Glutamatergic neuron (in vitro differentiated cells): ENCODE data around the gene SLC6A6. TPM values are rescaled to one million over a fixed set of nuclear protein-coding genes. Genes with fewer than 3 reads are reported as not detected.

Experiments used
- DNase-seq: peaks from one replicate; pipeline ENCODE4 v3.0.0; 2022
- H3K27ac Mint-ChIP-seq: one replicate; pipeline ENCODE4 v1.8.0; 2020; ENCODE audit warnings: mild to moderate bottlenecking, mixed read lengths, inconsistent platforms; ENCODE audit not compliant: unreplicated experiment
- H3K27me3 Mint-ChIP-seq: one replicate; pipeline ENCODE4 v1.8.0; 2020; ENCODE audit warnings: mild to moderate bottlenecking, moderate library complexity, mixed read lengths, inconsistent platforms; ENCODE audit not compliant: unreplicated experiment
- H3K36me3 Mint-ChIP-seq: one replicate; pipeline ENCODE4 v1.8.0; 2020; ENCODE audit warnings: mild to moderate bottlenecking, mixed read lengths, inconsistent platforms; ENCODE audit not compliant: unreplicated experiment
- H3K4me1 Mint-ChIP-seq: one replicate; pipeline ENCODE4 v1.8.0; 2020; ENCODE audit warnings: mild to moderate bottlenecking, low read depth, mixed read lengths, inconsistent platforms; ENCODE audit not compliant: unreplicated experiment
- H3K4me3 Mint-ChIP-seq: one replicate; pipeline ENCODE4 v1.8.0; 2020; ENCODE audit warnings: mild to moderate bottlenecking, mixed read lengths, inconsistent platforms; ENCODE audit not compliant: unreplicated experiment
- H3K9me3 Mint-ChIP-seq: one replicate; pipeline ENCODE4 v1.8.0; 2020; ENCODE audit warnings: mild to moderate bottlenecking, moderate library complexity, mixed read lengths, inconsistent platforms; ENCODE audit not compliant: unreplicated experiment
- CTCF ChIP-seq: fragments of 200-600 bp; sonication (generic); IDR thresholded peaks from one replicate; pipeline ENCODE4 v1.5.0; 2021; ENCODE audit not compliant: partially characterized antibody, unreplicated experiment
- total RNA-seq: library from RNA; stranded (reverse); fragmentation: NEBNext Ultra II Directional; extraction: Animal tissue kit (Norgen Biotek cat#: 25700); gene quantifications from one replicate; pipeline ENCODE4 v1.2.1, GENCODE V29; 2021; ENCODE audit not compliant: unreplicated experiment

Gene SLC6A6
- total RNA-seq, 1 donor from 2014 or later = 21.9 TPM

DNA sequence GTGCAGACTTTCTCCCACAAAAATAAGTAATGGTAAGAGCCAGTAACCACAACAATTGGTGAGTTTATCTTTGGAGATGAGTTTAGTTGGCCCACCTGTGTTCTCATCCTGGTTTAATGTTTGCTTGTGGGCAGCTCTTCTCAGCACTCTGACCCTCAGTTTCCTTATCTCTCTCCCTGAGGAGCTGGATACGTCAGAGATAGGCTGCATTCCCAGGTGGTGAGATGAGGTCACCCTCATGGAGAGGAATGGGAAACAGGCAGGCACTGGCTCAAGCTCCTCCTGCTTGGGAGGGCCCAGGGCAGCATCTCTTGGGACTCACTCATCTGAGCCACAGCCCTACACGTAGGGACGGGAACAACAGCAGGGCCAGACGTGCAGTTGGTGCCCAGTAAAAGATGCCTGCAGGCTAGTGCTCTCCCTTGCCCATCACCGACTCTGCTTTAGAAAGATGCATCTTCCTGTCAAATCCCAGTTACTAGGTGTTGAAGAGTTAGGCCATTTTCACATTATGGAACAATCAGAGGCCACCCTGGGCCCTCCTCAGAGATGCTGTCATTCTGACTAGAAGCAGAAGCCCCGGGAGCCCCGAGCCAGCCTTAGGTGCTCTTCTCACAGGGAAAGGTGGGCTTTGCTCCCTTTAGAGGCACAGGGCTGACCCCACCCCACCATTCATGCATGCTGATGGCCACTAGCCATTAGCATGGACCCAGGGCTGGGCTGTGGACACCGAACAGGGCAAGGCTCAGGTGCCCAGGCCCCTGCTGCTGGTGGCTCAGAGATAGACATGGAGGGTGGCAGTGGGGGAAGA is 78.0 kb downstream of the SLC6A6 start:
- H3K27me3 Mint-ChIP-seq = peaks cover 4% of the 10 kb centered on the region
- peaks cover 1% of the 10 kb centered on the region for H3K9me3 Mint-ChIP-seq
- H3K4me1 Mint-ChIP-seq = no peaks in the 10 kb centered on the region
- H3K4me3 Mint-ChIP-seq = no peak overlapping the region
- DNase-seq = no peak
- TF ChIP-seq CTCF = no peak
- no peaks in the 10 kb centered on the region for H3K36me3 Mint-ChIP-seq
- H3K27ac Mint-ChIP-seq = no peak overlapping the region

DNA sequence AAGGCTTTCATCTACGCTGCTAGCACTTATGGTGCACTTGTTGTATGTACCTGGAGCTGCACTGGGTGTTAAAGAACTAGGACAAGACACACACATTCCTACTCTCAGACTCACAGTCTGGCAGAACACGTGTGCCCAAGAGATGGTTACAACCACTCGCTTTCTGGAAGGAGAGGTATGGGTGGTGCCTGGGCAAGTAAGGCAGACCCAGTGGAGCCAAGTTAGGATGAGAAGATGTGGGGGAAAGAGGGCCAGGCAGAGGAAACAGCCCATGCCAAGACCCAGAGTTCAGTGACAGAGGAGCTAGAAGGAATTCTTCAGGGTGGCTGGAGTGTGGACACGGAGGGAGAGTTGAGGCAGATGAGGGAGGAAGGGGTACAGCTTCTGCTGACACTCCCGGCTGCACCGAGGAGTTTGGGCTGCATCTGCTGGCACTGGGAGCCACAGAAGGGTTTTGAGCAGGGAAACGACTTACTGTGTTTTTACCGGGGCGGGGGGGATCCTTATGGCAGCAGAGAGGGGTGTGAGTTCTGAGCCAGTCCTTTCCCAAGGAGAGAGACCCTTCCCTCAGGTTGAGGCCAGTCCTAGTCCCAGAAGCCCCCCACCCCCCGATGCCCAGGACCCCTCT is 78.7 kb downstream of the SLC6A6 start:
- no peak overlapping the region for H3K27ac Mint-ChIP-seq
- H3K27me3 Mint-ChIP-seq = peaks cover 4% of the 10 kb centered on the region
- no peak for DNase-seq
- H3K4me3 Mint-ChIP-seq = no peak overlapping the region
- no peaks in the 10 kb centered on the region for H3K4me1 Mint-ChIP-seq
- peaks cover 1% of the 10 kb centered on the region for H3K9me3 Mint-ChIP-seq
- no peak for TF ChIP-seq CTCF
- H3K36me3 Mint-ChIP-seq = no peaks in the 10 kb centered on the region

DNA sequence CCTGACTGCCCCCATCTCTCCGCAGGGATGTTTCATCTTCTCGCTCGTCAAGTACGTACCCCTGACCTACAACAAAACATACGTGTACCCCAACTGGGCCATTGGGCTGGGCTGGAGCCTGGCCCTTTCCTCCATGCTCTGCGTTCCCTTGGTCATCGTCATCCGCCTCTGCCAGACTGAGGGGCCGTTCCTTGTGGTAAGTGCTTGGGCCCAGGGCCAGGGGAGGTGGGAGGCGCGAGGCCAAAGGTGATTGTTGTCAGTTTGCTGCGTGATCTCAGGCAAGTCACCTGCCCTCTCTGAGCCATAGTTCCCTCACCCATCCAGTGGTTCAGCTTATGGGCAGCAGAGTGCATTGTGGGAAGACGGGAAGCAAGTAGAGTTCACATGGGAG is 79.2 kb downstream of the SLC6A6 start:
- Mint-ChIP-seq H3K36me3 (no peaks in the 10 kb centered on the region), H3K27ac (no peak overlapping the region), H3K4me1 (no peaks in the 10 kb centered on the region), H3K27me3 (peaks cover 4% of the 10 kb centered on the region), H3K4me3 (no peak overlapping the region), H3K9me3 (peaks cover 1% of the 10 kb centered on the region)
- TF ChIP-seq CTCF = no peak
- no peak for DNase-seq

- no peak for DNase-seq
- no peaks in the 10 kb centered on the region for H3K36me3 Mint-ChIP-seq
- H3K4me3 Mint-ChIP-seq = no peak overlapping the region
- H3K4me1 Mint-ChIP-seq = no peaks in the 10 kb centered on the region
- peaks cover 1% of the 10 kb centered on the region for H3K9me3 Mint-ChIP-seq
- TF ChIP-seq CTCF = no peak
- no peak overlapping the region for H3K27ac Mint-ChIP-seq
- H3K27me3 Mint-ChIP-seq = peaks cover 4% of the 10 kb centered on the region
These were observed 79.9 kb downstream of the SLC6A6 start for GRCh38 chr3:14482271-14482721.

GRCh38 chr3:14483286-14483685 is 80.9 kb downstream of the SLC6A6 start:
- Mint-ChIP-seq H3K4me1 (no peaks in the 10 kb centered on the region), H3K27ac (no peak overlapping the region), H3K27me3 (peaks cover 4% of the 10 kb centered on the region), H3K4me3 (no peak overlapping the region), H3K36me3 (no peaks in the 10 kb centered on the region), H3K9me3 (peaks cover 1% of the 10 kb centered on the region)
- no peak for TF ChIP-seq CTCF
- DNase-seq = no peak
